Esophagus muscularis mucosa (tissue), 3 donors: Measurements from ENCODE around the gene SYT11.
"Not testable (repeated sequence)": the region's sequence is repeated elsewhere in the genome, so short reads cannot be mapped to it uniquely, and the experiment has no call there.

Source experiments
- CTCF ChIP-seq, 3 experiments: fragments of 200-600 bp in 2 of 3; fragments of 450-650 bp in 1 of 3; sonication (generic) in 2 of 3; IDR thresholded peaks; one replicate each; pipeline ENCODE4 v1.5.1; 2017 to 2019; ENCODE audit warnings: antibody characterized with exemption in 3 of 3, mild to moderate bottlenecking in 2 of 3, moderate library complexity in 1 of 3
- POLR2A ChIP-seq: fragments of 450-650 bp; IDR thresholded peaks from one replicate; pipeline ENCODE4 v1.6.1; 2017; ENCODE audit warnings: antibody characterized with exemption, moderate library complexity, mild to moderate bottlenecking, low read depth
- POLR2AphosphoS5 ChIP-seq, 2 donors: sonication (generic); formaldehyde crosslinking; IDR thresholded peaks; one replicate each; pipeline ENCODE4 v1.6.1; 2017; ENCODE audit warnings: antibody characterized with exemption in 2 of 2

GRCh38 chr1:155896476-155896875, 37.1 kb downstream of the SYT11 start:
- TF ChIP-seq POLR2AphosphoS5 (IDR thresholded peaks at IDR 0.05); CTCF (IDR thresholded peaks at IDR 0.05); POLR2A: not testable (repeated sequence)
